GM18508 (cell line): ENCODE data around the gene GUK1.
"Not testable (repeated sequence)": the region's sequence is repeated elsewhere in the genome, so short reads cannot be mapped to it uniquely, and the experiment has no call there.

Experiments
- ATAC-seq: cut with Tn5 transposase; IDR thresholded peaks from one replicate; pipeline ENCODE4 v1.9.1; 2021; ENCODE audit warnings: moderate number of reproducible peaks; ENCODE audit not compliant: insufficient read depth, unreplicated experiment

The GUK1 gene

DNA sequence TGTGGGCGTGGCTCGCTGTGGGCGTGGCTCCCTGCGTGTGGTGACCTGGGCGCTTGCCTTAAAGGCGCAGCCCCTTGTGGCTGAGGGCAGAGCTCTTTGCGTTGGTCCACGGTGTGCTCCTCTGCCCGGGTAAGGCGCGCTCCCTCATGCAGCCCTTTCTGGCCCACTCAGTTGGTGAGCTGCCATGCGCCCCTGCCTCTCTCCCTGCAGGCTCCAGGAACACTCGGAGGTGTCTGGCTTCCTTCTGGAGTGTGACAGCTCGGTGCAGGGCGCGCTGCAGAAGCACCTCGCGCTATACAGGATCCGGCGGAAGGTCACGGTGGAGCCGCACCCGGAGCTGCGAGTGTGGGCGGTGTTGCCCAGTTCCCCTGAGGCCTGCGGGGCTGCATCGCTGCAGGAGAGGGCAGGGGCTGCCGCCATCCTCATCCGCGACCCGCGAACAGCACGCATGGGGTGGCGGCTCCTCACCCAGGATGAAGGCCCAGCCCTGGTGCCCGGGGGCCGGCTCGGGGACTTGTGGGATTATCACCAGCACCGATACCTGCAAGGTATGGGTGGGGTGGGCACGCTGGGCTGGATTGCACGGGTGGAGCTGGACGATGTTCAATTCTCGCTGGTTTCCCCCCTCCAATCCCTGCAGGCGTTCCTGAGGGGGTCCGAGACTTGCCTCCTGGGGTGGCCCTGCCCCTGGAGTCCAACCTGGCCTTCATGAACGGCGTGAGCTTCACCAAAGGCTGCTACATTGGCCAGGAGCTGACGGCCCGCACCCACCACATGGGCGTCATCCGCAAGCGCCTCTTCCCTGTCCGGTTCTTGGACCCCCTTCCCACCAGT lies 34.6 kb downstream of the GUK1 start:
- no peak for ATAC-seq

DNA sequence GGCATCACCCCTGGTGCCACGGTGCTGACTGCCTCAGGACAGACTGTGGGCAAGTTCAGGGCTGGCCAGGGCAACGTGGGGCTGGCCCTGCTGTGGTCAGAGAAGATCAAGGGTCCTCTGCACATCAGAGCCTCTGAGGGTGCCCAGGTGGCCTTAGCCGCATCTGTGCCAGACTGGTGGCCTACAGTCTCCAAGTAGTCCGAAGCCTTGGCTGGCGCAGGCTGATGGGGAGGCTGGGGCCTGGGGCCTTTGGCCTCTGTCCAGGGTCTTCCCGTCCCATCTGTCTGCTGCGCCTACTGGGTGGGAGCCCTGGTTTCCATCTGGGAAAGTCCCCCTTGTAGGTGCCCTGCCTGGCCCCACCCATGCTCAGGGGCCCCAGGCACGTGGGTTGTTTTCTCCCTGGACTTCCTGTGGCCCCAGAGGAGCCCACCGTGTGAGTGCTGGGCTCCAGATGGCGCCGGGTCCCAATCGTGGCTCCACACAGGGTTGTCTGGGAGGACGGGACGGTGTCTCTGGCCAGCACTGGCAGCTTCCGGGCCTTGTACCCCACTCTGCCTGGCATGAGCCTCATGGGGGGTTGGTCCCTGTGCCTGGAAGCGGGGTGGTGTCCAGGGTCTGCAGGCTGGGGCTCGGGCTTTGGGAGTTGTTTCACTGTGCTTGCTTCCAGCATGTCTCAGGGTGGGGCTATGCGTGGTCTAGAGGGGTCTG lies 35.4 kb downstream of the GUK1 start:
- ATAC-seq, result no peak

DNA sequence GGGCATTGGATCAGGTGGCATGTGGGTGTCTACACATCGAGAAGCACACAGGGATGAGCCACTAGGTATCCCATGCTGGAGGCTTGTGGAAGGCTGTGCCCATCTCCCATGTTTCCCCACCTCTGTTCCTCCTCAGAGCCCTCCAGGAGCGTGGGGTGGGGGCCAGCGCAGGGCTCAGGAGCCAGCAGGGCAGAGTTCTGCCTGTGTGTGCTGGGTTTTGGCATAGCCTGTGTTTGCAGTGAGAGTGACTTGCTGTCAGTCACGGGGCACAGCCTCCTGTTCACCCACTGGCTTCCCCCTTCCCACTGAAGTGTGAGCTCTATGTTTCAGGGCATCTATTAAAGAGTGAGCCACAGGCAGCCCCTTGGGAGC lies 35.9 kb downstream of the GUK1 start:
- ATAC-seq, result no peak

DNA sequence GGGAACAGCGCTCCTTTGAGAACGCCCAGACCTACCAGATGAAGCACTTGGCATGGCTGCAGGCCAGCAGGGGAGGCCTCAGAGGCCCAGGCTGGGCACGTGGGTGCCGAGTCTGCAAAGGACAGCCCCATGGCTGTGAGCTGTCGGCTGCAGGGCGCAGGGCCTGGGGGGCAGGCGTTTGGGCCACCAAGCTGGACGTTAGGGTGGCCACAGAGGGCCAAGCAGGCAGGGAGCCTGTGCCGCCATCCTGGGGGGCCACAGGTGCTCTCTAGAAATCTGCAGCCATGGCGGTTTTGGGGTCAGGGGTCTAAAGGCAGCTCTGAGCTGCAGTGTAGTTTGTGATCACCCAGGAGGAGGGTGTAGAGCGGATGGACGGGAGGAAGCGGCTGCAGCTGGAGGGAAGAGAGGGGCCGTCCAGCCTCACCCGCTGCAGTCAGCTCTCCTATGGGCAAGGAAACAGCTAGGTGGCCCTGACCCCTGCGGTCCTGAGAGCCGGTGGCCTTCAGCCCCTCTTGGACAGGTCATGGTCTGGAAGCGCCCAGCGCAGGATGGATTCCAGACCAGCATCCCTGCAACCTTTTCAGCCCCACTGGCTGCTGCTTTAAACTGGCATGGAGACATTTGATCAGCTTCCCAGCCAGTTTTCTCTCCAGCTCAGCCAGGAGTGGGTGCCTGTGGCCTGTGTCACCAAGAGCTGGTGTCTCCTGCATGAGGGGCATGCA lies 36.5 kb downstream of the GUK1 start:
- ATAC-seq, result no peak

DNA sequence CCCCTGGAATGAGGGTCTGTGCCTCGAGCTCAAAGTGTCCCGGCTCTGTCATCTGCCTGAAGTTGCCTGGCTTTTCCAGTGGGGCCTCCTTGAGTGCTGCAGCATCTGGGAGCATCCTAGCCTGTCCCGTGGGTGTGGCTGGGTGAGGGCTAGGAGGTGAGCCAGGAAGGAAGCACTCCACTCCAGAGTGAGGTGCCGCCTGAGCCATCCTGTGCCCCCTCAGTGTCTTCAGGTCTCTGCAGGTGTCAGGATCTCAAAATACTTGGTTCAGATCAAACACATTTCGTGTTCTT lies 37.0 kb downstream of the GUK1 start:
- no peak for ATAC-seq

DNA sequence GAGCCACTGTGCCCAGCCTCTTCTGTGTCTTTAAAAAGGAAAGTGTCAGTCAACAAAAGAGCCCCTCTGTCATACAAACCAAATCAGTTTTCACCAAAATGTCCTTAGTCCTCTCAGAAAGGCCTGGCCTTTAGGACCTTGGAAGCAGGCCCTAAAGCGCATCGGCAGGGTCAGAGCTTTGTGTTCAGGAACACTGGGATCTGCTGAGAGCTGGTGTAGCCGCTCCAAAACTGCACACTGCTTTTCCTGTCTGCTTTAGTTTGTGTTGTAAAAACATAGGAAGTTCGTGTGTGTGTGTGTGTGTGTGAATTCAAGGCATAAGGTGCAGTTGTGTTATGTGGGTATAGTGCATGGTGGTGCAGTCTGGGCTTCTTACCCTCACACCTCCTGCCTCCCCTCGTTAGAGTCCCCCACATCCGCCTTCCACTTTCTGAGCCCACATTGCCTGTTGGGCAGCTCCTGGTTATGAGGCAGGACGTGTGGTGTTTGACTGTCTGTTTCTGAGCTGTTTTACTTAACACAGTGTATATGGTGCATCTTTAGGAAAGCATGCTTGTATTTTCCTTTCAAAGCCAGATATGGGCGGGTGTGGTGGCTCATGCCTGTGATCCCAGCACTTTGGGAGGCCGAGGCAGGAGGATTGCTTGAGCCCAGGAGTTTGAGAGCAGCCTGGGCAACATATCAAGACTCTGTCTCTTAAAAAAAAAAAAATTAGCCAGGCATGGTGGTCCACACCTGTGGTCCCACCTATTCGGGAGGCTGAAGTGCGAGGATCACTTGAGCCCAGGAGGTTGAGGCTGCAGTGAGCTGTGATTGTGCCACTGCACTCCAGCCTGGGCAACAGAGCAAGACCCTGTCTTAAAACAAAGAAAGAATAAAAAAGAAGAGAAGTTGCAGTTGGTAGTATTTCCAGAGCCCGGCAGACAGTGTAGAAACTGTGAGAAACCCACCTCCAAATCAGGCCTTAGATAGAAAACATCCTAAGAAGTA lies 37.9 kb downstream of the GUK1 start:
- ATAC-seq, result no peak

DNA sequence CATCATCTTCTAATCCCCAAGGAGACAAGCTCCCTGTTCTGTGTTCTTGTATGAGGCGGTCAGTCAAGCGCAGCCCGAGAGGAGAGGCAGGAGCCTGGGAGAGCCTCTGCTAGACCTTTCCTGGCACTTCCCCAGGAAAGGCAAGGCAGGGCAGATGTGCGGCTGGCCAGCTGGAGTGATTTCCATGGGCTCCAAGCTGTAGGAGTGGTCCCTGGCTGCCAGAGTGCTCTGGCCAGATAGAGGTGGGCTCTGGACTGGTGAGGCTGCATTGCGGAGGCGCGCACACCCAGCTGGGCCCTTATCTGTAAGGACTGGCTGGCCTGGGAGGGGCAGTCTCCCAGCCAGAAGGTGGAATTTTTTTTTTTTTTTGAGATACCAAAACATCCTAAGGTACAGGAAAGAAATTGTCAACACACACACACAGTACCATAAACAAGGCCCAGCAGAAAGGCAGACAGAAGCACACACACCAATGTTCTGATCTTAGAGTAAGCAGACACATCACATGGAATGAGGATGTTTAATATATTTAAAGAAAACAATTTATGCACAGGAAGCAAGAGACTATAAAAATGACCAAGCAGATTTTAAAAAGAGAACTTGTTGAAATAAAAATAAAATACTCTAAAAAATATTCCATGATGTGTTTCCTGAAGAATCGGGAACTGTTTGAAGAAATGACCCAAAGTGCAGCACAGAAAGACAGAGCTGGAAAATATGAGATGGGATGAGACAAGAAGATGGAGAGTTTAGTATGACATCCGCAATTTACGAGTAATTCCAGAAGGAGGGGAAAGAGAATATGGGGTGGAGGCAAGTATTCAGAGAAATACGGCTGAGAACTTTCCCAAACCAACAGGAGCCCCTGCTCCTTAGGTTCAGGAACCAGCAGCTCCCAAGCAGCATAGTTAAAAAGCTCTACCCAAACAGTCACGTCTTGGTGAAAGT lies 38.9 kb downstream of the GUK1 start:
- no peak for ATAC-seq

DNA sequence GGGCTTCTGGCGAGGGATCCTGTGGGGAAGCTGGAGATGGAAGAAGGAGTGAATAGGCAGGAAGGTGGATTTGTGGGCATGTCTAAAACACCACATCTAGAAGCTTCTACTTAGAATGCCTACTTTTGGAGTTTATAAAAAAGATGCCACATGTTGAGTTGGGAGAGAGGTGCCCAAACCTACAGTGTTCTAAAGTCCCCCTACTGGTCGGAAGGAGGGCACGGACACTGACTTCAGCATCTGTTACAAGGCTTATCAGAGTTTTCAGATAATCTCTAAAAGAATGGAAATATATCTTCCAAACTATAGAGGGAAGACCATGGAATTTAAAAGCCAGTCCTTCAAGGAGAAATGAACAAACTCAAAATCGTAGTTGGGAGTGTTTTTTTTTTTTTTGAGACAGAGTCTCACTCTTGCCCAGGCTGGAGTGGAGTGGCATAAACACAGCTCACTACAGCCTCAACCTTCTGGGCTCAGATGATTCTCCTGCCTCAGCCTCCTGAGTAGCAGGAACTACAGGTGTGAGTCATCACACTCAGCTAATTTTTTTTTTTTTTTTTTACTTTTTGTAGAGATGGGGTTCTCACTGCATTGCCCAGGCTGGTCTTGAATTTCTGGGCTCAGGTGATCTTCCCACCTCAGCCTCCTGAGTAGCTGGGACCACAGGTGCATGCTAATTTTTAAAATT lies 40.3 kb downstream of the GUK1 start:
- ATAC-seq, result no peak

DNA sequence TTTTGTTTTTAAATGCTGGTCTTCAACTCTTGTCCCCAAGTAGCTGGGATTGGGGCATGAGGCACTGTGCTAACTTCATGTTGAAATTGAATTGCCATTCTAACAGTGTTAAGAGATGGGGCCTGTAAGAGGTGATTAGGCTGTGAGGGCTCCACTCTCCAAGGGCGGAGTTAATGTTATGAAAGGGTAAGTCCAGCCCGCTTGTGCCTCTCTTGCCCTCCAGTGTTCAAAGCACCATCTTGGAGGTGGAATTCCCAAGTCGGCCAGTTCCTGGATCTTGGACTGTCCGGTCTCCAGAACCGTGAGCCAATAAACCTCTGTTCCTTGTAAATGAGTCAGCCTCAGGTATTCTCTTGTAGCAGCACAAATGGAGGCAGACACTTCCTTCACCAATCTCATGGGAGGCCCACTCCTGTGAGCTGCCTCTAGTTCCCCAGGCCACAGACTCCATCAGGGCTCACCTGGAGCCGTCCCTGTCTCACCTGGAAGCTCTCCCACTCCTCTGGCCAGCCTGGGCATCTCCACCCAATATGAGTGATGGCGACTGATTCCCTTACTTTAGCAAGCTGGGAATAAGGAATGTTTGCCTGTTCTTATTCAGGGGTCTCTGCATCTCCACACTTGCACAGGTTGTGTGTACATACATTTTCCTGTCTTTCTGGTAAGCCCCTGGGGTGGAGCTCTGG lies 41.0 kb downstream of the GUK1 start:
- ATAC-seq, result no peak

DNA sequence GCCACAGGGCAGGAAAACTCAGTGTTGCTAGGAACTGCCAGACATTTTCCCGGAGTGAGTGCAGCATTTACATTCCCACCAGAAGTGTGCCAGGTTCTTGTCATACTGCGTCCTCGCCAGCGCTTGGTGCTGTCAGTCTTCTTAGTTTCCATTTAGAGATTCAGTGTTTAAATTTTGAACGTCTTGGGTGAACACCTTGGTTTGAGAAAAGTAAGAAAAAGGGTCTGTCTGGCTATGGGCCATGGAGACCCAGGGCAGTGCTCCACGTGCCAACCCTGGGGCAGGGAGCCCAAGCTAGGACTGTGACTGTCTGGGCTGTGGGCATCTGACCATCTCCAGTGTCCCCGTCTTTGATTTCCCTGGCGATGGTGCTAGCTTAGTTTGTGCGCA lies 41.6 kb downstream of the GUK1 start:
- ATAC-seq, result no peak

DNA sequence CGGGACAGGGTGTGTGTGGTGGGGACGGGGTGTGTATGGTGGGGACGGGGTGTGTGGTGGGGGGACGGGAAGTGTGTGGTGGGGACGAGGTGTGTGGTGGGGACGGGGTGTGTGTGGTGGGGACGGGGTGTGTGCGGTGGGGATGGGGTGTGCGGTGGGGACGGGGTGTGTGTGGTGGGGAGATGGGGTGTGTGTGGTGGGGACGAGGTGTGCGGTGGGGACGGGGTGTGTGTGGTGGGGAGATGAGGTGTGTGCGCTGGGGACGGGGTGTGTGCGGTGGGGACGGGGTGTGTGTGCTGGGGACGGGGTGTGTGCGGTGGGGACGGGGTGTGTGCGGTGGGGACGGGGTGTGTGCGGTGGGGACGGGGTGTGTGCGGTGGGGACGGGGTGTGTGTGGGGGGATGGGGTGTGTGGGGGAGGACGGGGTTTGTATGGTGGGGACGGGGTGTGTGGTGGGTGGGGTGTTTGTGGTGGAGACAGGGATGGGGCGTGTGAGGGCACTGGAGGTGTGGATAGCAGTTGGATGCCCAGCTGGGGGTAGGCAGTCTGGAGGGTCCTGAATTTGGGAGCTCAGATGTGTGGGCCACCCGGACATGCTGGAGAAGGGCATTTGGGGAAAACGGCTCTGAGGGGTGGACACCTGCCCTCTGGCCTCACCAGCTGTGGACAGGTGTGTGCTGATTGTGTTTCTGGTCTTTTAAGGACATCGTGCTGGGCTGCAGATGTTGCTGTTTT lies 42.4 kb downstream of the GUK1 start:
- no peak for ATAC-seq

DNA sequence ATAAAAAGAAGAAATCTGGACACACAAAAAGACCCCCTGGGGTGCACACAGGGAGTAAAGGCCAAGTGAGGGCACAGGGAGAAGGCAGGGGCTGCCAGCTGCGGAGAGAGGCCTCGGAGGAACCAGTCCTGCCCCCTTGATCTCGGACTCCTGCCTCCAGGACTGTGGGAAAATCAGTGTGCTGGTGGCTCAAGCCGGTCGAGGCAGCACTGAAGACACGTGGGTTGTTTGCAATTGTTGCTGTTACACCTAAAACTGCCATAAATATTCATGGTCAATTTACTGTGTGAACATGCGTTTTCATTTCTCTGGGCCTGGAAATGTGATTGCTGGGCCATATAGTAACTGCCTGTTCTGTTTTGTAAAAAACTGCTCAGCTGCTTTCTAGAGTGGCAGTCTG lies 44.1 kb downstream of the GUK1 start:
- no peak for ATAC-seq

DNA sequence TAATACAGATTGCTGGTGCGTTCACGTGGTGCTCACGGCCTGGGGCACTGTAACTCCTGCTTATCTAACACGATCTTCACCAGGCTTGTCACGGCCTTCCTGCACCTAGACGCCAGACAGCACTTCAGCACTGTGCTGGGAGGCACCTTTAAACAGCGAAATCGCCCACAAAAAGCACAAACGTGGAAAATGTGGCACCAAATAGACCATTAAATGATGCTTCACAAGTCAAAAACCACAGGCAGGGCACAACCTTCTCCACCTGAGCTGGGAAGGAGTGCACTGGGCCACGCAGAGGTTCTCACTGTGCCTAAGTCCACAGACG lies 45.5 kb downstream of the GUK1 start:
- no peak for ATAC-seq

DNA sequence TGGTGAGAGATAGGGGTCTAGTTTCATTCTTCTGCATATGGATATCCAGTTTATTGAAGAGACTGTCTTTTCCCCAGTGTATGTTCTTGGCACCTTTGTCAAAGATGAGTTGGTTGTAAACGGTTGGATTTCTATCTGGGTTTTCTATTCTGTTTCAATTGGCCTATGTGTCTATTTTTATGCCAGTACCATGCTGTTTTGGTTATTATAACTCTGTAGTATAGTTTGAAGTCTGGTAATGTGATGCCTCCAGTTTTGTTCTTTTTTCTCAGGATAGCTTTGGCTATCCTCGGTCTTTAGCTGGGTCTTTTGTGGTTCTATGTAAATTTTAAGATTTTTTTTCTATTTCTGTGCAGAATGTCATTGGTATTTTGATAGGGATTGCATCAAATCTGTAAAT lies 48.2 kb downstream of the GUK1 start:
- not testable (repeated sequence) for ATAC-seq

DNA sequence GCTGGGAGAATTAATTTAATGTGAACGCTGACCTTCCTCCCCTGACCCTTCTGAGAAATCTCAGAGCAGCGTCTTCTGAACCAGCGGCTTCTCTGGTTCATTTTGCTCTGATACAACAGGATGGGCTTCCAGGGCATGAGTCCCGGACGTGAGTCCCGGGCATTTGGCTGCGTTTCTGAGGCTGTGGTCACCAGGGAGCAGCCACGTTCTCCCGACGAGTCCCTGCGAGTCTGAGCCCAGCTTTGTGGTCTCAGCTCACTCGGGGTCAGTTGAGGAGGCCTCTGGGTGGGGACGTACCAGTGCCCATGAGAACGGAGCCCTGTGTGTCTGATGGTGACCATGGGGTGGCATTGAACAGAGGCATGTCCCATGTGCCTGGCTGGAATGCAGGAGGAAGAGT lies 50.1 kb downstream of the GUK1 start:
- no peak for ATAC-seq

DNA sequence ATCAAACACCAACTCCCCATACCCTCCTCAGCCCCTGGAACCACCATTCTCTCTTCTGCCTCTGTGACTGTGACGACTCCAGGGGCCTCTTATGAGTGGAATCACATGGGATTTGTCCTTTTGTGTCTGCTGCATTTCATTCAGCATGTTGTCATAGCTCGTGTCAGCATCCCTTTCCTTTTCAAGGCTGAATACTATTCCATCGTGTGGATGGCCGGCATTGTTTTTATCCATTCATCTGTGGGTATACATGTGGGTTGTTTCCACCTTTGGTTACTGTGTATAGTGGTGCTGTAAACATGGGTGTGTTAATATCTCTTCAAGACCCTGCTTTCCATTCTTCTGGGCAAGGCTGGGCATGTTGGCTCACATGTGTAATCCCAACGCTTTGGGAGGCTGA lies 50.7 kb downstream of the GUK1 start:
- no peak for ATAC-seq

DNA sequence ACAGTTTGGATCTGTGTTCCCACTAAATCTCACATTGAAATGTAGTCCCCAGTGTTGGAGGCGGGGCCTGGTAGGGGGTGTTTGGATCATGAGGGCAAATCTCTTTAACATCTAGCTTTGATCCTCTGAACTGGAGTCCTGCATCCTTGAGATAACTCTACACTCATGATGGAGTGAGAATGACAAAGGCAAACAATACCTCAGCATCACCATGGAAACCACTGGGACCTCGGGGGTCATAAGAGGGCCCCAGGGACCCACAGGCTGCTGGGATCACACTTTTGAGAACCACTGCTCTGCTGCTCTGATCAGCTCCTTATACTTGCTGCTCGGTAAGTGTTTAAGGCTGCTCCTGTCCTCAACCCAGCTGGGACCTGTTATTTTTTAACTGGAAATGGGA lies 54.4 kb downstream of the GUK1 start:
- no peak for ATAC-seq
